HG03460 (cell line): ENCODE measurements around the gene GPC5.
"Not testable (repeated sequence)": the region's sequence is repeated elsewhere in the genome, so short reads cannot be mapped to it uniquely, and the experiment has no call there.

Experiments used
- ATAC-seq: cut with Tn5 transposase; IDR thresholded peaks from one replicate; pipeline ENCODE4 v1.9.1; 2021; ENCODE audit not compliant: unreplicated experiment

The GPC5 gene

DNA sequence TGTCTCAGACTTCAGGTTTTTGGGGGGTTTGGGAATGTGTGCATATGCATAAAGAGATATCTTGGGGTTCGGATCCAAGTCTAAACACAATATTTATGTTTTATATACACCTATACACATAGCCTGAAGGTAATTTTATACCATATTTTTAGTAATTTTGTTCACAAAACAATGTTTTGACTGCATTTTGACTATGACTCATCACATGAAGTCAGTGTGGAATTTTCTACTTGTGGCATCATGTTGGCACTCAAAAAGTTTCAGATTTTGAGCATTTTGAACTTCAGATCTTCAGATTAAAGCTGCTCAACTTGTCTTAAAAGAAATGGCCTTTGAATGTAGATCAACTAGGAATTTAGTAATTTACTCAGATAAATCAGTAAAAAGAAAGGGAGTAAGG lies 1115.3 kb downstream of the GPC5 start:
- ATAC-seq, result no peak

DNA sequence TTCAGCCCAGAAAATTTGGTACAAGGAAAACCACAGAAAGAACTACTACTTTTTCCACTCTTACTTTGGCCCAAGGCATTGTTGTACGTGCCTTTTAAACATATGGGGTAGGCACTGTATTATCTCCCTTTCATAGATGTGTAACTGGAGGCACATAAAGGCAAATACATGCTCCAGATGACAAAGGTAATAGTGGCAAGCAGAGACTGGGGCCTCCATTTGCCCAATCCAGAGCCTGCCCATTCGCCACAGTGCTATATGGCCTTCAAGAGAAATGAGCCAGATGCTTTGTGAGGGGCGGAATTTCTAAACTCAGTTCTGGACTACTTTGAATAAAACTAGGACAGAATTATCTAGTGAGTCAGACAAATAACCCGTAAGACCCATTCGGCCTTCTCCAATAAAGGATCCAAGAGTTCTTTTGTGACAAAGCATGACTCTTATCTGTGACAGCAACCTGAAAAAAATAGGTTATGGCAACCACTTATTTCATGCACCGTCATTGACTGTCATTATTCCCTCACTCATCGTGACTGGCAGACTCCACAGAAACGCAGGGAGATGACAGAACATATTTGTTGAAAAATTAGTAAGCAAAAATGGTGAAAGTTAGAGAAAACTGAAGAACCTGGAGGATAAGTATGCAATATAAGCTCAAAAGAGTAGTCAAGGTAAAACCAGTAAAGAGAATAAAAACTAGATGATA lies 1116.2 kb downstream of the GPC5 start:
- no peak for ATAC-seq

DNA sequence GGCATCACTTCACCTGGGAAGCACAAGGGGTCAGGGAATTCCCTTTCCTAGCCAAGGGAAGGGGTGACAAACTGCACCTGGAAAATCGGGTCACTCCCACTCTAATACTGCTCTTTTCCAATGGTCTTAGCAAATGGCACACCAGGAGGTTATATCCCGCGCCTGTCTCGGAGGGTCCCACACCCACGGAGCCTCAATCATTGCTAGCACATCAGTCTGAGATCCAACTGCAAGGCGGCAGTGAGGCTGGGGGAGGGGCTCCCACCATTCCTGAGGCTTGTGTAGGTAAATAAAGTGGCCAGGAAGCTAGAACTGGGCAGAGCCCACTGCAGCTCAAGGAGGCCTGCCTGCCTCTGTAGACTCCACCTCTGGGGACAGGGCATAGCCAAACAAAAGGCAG lies 1118.5 kb downstream of the GPC5 start:
- ATAC-seq, result not testable (repeated sequence)

DNA sequence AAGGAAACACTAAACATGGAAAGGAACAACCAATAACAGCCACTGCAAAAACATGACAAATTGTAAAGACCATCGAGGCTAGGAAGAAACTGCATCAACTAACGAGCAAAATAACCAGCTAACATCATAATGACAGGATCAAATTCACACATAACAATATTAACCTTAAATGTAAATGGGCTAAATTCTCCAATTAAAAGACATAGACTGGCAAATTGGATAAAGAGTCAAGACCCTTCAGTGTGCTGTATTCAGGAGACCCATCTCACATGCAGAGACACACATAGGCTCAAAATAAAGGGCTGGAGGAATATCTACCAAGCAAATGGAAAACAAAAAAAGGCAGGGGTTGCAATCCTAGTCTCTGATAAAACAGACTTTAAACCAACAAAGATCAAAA lies 1120.2 kb downstream of the GPC5 start:
- not testable (repeated sequence) for ATAC-seq

DNA sequence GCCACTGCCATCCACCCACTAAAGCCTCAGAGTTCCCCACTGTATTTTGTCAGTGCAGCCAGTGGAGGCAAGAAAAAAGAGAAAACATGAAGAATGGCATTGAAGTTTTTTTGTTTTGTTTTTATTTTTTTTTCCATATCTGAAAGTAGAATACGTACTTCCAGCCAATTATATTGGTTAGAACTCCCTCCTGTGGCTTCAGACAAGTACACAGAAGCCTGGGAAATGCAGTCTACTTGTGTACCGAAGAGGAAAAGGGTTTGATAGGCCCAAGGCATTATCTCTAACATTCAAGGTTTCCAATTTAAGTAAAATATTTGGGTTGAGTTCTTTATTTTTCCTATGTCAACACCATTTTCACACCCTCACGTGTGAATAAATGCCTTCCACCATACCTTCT lies 1131.9 kb downstream of the GPC5 start:
- ATAC-seq, result no peak

DNA sequence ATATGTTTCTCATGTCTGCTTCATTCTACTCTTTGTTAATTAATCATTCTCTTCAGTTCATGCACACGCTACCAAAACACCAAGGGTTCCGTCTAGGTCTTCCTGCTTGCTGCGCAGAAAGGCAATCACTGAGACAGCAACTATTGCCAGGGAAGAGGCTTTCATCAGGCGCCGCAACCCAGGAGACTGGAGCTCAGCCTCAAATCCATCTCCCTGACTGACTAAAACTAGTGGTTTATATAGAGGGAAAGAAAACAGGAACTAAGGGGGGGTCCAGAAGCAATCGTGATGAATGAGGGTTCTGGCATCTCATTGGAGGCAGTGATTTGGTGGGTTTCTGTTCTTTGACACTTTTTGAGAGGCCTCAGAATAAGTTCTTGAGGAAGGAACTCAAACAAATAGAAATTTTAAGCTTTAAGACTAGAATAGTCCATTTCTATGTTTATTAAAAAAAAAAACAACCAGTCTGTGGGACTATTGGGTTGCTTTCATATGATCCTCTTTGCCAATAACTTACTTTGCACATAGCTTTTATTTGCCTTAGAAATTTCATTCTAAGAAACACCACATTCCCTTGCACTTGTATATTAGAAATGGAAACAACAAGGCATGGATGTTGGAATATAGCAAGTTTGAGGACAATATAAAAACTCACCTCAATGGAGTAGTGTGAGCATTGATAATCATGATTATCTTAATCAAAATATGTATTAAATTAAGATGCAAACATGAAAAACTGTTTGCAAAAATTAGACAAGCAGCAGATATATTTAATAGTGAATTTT lies 1137.0 kb downstream of the GPC5 start:
- no peak for ATAC-seq

DNA sequence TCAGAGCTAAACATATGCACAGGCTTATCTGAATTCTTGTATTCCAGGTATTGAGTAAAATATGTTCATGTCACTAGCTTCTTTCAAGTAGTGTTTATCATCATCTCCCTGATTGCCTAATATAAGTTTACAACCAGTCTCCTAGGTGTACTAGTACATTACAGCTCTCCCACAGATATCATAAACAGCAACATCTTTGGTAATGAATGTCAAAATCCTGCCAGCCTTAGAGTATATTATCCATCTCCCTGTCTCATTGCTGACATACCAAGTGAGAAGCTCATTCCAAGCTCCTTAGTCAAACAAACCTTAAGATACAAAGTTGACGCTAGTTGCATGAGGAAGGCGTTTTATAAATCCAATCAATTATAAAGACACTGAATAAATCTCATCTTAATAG lies 1139.0 kb downstream of the GPC5 start:
- ATAC-seq, result no peak

DNA sequence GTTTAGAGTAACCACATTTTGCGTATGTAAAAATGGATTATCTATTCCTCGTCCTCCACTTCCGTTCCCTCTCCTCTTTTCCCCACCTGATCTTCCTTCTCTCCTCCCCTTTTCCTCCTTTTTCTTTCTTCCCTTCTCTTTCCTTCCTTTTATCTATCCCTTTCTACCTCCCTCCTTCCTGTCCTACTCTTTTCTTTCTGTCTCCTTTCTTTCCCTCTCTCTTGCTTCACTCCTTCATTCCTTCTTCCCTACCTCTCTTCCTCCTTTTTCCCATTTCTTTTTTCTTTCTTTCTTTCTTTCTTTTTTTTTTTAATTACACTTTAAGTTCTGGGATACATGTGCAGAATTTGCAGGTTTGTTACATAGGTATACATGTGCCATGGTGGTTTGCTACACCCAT lies 1139.7 kb downstream of the GPC5 start:
- ATAC-seq, result no peak

DNA sequence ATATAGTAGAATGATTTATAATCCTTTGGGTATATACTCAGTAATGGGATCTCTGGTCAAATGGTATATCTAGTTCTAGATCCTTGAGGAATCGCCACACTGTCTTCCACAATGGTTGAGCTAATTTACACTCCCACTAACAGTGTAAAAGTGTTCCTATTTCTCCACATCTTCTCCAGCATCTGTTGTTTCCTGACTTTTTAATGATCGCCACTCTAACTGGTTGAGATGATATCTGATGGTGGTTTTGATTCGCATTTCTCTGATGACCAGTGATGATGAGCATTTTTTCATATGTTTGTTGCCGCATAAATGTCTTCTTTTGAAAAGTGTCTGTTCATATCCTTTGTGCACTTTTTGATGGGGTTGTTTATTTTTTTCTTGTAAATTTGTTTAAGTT lies 1140.7 kb downstream of the GPC5 start:
- ATAC-seq, result not testable (repeated sequence)

DNA sequence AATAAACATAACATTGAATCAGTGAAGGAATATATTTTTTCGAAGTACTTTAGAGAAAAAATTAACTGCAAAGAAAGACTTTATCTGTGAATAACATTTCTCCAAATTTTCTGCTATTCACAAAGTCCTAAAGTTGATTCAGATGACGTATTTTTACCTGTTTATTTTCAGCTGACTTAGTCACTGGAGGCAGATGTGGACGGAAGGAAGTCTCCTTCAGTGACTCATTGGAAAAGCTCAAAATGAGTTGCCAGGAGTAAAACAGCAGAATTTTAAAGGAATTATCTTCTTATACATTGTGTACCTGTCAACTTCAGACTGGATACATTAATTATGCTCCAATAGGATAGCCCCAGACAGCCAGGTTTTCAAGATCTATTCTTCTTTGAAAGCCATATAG lies 1148.8 kb downstream of the GPC5 start:
- ATAC-seq, result no peak

DNA sequence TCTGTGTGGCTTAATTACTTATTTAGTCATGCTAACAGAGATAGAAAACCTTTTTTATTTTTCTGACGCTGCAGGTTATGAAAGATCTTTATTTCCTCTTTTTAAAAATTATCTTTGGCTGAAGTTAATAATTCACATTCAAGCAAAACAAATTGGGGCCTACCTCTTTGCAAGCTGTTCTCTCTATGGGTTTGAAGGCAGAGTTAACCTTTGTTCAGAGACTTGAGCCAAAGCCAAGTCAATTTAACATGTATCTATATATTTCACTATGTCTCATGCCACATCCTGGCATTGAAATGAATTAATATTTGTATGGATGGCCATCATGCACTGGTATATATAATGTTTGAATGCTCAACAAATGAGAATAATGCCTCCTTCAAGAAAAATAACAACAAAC lies 1150.9 kb downstream of the GPC5 start:
- no peak for ATAC-seq

DNA sequence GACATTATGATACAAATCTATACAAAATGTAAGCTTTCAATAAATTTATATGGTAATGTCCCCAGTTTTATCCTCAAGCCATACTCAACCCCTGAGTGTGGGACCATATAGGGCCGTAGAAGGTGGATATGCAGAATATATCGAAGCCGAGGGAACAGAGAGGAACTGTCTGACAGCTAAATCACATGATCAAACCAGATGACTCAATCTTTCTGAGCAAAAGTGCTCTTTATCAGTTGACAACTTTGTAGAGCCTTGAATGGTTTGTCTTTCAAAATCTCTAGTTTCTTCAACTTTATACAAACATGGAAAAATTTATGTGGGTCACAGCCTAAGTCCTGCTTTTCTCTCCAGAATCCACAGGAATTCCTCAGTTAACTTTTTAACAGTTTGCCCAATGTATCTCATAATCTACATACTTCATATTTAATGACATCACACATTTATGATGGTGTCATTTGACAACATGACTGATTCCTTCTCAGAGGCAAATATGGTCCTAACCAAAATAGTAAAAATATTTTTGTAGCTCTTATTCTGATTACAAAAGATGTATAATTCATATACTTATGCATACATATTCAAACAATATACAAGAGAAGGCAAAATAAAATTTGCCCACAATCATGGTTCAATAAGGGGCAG lies 1155.2 kb downstream of the GPC5 start:
- ATAC-seq, result no peak

DNA sequence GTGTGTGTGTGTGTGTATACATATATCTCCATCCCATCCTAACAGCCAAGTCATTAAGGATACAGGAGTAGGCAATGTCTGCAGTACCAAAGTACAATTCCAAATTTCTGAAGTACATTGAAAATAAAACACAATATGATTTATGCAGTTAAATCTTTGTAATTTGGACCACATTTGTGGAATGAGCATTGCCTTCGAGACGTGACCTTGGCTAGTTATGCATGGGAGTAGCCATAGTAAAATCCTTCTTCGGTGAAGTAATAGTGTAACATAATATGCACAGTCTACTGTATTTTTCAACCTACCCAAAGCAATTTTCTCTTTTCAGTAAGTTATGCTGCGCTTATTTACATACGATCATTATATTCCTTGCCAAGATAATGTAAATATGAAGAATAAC lies 1162.5 kb downstream of the GPC5 start:
- no peak for ATAC-seq

DNA sequence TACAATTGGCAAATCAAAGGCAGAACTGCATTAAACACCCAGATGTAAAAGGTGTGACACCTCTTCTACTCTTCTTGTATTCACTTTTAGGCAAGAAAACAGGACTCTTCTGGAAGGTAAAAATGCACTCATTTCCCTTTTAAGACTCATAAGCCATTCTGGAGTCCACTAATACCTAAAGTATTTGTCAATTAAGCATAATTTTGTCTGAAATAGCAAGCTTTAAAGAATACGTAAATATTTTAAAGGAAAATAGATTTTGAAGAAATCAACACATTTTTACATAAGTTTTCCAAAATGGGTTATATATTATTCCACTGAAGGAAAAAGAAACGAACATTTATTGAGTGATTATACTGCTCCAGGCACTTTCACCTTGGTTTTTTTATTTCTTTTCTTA lies 1166.5 kb downstream of the GPC5 start:
- ATAC-seq, result no peak

DNA sequence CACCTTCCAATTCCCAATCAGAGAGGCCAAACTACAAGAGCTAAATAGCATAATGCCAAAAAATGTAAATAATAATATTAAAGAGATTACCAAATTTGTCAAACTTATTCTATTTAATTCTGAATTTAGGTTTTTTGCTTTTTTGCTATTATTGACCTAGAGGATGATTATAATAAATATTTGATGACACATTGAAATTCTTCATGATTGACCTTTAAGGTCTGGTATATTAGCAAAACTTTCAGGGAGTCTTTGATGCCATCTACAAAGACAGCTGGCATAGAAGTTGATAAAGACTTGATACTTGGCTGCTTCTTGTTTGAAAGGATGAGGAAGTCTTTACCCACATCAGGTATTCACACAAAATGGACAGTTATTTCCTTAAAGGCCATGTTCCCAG lies 1168.3 kb downstream of the GPC5 start:
- no peak for ATAC-seq

DNA sequence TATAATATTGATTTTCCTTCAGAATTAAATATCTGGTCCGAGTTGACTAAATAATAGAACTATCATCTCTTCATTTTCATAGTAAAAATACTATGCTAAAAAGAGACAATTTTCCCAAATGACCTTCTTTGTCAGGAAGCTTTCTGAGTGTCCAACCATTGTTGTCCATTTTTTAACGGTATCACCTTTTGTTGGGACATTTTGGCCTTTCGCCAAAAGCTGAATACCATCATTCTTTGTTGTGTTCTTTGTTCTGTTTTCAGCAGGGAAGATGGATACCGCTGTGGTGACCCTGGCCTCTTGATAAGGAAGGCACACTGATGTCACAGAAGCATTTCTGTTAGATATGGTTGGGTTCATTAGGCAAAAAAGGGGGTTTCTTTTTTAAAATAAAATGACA lies 1173.8 kb downstream of the GPC5 start:
- no peak for ATAC-seq

DNA sequence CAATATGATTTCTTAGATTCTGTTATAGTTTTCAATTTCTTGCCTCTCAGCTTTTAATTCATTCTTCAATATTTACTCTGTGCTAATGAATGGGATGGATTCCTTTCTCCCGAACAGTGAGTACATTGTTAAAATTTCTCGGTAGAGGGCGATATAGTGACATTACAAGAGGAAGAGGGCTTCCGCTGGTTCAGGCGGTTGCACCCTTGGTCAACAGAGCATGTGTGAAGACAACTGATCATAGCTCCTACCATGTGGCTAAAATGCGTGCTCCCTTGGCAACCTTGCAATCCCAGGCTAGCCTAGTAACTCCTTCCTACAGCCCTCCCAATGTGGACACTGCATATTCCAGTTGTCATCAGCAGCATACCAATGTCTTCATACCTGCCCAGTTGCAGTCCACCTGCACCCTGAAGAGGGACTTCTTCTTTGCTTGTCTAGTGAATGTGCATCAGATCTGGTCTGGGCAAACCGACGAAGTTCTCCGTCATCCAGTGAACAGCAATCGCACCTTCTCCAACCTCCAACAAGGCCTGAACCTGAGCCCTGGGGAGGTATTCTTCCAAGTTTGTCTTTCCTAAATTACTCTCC lies 1175.1 kb downstream of the GPC5 start:
- no peak for ATAC-seq

DNA sequence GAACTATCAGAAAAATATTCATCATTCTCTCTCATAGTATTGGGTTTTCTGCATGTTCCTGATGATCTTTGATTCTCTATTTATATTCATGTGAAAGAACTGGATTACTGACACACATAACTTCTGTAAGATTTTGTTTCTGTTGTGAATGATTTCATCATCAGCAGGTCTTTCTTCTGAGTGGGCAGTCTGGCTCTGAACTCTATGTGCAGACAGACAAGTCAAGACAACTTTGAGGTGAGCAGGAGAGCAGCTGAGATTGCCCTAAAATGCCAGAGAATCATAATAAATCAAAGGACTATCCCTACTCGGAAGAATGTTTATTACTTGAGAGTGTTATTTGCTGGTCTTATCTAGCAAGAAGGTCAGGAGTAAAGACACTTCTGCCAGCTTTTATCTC lies 1176.1 kb downstream of the GPC5 start:
- ATAC-seq, result no peak

DNA sequence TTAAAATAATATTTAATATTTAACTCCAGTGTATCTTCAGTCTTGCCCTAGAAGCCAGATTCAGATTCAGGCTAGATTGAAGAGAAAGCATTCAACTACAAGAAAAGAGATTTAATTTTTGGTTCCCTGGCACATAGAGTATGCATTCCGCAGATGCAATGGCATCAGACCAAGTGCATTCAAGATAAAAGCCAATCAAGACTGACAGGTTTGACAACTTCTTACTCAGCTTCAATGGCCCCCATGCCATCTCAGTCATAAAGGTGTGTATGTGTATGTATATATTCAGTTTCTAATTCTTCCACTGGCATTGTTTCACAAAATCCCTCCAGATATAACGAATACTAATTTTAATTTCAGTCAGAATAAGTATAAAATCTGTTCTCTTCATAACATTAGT lies 1177.4 kb downstream of the GPC5 start:
- ATAC-seq, result no peak

DNA sequence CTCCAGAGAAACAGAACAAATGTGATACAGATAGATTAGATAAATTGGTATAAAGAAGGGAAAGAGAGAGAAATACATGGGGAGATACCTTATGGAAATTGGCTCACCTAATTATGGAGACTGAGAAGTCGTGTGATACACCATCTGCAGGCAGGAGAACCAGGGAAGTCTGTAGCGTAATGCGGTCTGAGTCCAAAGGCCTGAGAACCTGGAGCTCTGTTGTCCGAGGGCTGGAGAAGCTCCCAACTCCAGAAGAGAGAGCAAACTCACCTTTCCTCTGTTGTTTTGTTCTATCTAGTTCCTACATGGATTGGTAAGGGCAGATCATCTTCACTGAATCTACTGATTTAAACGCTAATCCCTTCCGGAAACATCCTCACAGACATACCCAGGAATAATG lies 1179.9 kb downstream of the GPC5 start:
- ATAC-seq, result no peak

DNA sequence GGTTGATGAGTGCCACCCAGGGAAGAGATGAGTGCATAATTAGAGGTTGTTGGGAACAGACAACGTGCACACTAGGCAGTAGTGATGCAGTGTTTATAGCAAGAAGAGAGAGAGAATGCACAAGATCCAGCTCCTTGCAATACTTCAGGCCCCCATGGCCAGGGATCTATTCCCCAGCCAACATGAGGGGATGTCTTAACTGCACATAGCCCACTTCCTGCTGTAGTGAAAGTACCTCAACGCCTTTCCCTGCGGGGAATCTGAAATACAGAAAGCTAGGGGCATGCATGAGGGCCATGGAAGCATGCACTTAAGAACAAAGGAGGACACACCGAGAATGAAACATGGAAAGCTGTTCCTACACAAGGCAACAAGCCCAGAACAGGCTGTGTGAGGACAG lies 1191.5 kb downstream of the GPC5 start:
- ATAC-seq, result no peak

DNA sequence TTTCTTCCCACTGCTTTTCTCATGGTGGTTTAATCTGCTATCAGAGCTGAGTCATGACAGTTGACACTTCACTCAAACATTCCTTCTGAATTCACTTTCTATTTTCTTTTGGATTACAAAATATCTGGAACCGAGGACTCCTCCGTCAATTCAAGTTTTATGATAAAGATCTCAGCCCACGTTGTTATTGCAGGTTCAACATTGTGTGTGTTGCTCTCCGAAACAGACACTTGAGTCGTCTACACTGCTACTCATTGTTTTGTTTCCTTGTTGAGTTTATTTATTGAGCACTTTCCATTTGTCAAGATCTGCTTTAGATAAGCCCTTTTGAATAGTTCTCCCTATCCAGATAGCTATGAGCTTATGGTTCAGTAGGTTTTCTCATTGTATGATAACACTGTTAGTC lies 1192.1 kb downstream of the GPC5 start:
- ATAC-seq, result no peak
